ENCODE data around the gene MEPE. TPM values are rescaled to one million over a fixed set of nuclear protein-coding genes. Genes with fewer than 3 reads are reported as not detected.

Gene MEPE
- total and polyA plus RNA-seq, 3 experiments from 2014 or later, result not detected

- Mint-ChIP-seq H3K4me1 (no peaks in the 10 kb centered on the region), H3K27ac (no peak overlapping the region), H3K4me3 (no peak overlapping the region), H3K27me3 (peaks cover 5 to 7% of the 10 kb centered on the region in 2 donors), H3K9me3 (no peaks in the 10 kb centered on the region), H3K36me3 (no peaks in the 10 kb centered on the region)
- ChIA-PET CTCF (no interaction called here), POLR2A (no interaction called here)
- H3K4me3 ChIP-seq (ENCODE audit: low read length), result no peak overlapping the region
- no peak for DNase-seq
- H3K9me3 ChIP-seq (ENCODE audit: low read length), result no peaks in the 10 kb centered on the region
- no peaks in the 10 kb centered on the region for H3K4me1 ChIP-seq (ENCODE audit: insufficient read depth, low read length)
- no peak overlapping the region for H3K27ac ChIP-seq (ENCODE audit: low read depth, low read length)
- no peaks in the 10 kb centered on the region for H3K27me3 ChIP-seq (ENCODE audit: insufficient read depth, low read length, poor library complexity, severe bottlenecking)
- no peaks in the 10 kb centered on the region for H3K36me3 ChIP-seq (ENCODE audit: insufficient read depth, low read length)
Observed at GRCh38 chr4:87857789-87858188, 25.0 kb downstream of the MEPE start.

- no peaks in the 10 kb centered on the region for H3K36me3 ChIP-seq (ENCODE audit: insufficient read depth, low read length)
- peaks cover 2 to 18% of the 10 kb centered on the region in 2 donors for H3K27me3 Mint-ChIP-seq
- H3K27ac Mint-ChIP-seq, result no peak overlapping the region
- no peaks in the 10 kb centered on the region for H3K9me3 Mint-ChIP-seq
- no peak overlapping the region for H3K4me3 Mint-ChIP-seq
- no peaks in the 10 kb centered on the region for H3K36me3 Mint-ChIP-seq
- POLR2A ChIA-PET, result no interaction called here
- DNase-seq, result no peak
- CTCF ChIA-PET, result no interaction called here
- H3K9me3 ChIP-seq (ENCODE audit: low read length), result no peaks in the 10 kb centered on the region
- no peaks in the 10 kb centered on the region for H3K4me1 Mint-ChIP-seq
- no peaks in the 10 kb centered on the region for H3K27me3 ChIP-seq (ENCODE audit: insufficient read depth, low read length, poor library complexity, severe bottlenecking)
- H3K4me1 ChIP-seq (ENCODE audit: insufficient read depth, low read length), result no peaks in the 10 kb centered on the region
- no peak overlapping the region for H3K4me3 ChIP-seq (ENCODE audit: low read length)
- no peak overlapping the region for H3K27ac ChIP-seq (ENCODE audit: low read depth, low read length)
Observed at GRCh38 chr4:87862236-87862635, 29.5 kb downstream of the MEPE start.

GRCh38 chr4:87863486-87863885, 30.7 kb downstream of the MEPE start:
- DNase-seq, result no peak
- POLR2A ChIA-PET, result no interaction called here
- H3K27ac Mint-ChIP-seq, result no peak overlapping the region
- no peaks in the 10 kb centered on the region for H3K9me3 Mint-ChIP-seq
- Histone ChIP-seq H3K36me3 (ENCODE audit: insufficient read depth, low read length) (no peaks in the 10 kb centered on the region), H3K4me1 (ENCODE audit: insufficient read depth, low read length) (no peaks in the 10 kb centered on the region), H3K9me3 (ENCODE audit: low read length) (no peaks in the 10 kb centered on the region), H3K4me3 (ENCODE audit: low read length) (no peak overlapping the region), H3K27ac (ENCODE audit: low read depth, low read length) (no peak overlapping the region), H3K27me3 (ENCODE audit: insufficient read depth, low read length, poor library complexity, severe bottlenecking) (no peaks in the 10 kb centered on the region)
- no peaks in the 10 kb centered on the region for H3K4me1 Mint-ChIP-seq
- H3K27me3 Mint-ChIP-seq, result peaks cover 2 to 23% of the 10 kb centered on the region in 2 donors
- no peaks in the 10 kb centered on the region for H3K36me3 Mint-ChIP-seq
- H3K4me3 Mint-ChIP-seq, result no peak overlapping the region
- CTCF ChIA-PET, result no interaction called here

- Histone ChIP-seq H3K27ac (ENCODE audit: low read depth, low read length) (no peak overlapping the region), H3K36me3 (ENCODE audit: insufficient read depth, low read length) (no peaks in the 10 kb centered on the region), H3K9me3 (ENCODE audit: low read length) (no peaks in the 10 kb centered on the region), H3K4me1 (ENCODE audit: insufficient read depth, low read length) (no peaks in the 10 kb centered on the region), H3K27me3 (ENCODE audit: insufficient read depth, low read length, poor library complexity, severe bottlenecking) (no peaks in the 10 kb centered on the region), H3K4me3 (ENCODE audit: low read length) (no peak overlapping the region)
- peaks cover 1 to 18% of the 10 kb centered on the region in 2 donors for H3K27me3 Mint-ChIP-seq
- H3K4me3 Mint-ChIP-seq, result no peak overlapping the region
- ChIA-PET POLR2A (no interaction called here), CTCF (no interaction called here)
- no peak overlapping the region for H3K27ac Mint-ChIP-seq
- DNase-seq, result no peak
- no peaks in the 10 kb centered on the region for H3K9me3 Mint-ChIP-seq
- no peaks in the 10 kb centered on the region for H3K36me3 Mint-ChIP-seq
- no peaks in the 10 kb centered on the region for H3K4me1 Mint-ChIP-seq
Observed at GRCh38 chr4:87864321-87864720, 31.6 kb downstream of the MEPE start.

GRCh38 chr4:87865288-87865687, 32.5 kb downstream of the MEPE start:
- Mint-ChIP-seq H3K27me3 (peaks cover 1 to 23% of the 10 kb centered on the region in 2 donors), H3K4me3 (no peak overlapping the region), H3K4me1 (no peaks in the 10 kb centered on the region), H3K27ac (no peak overlapping the region), H3K36me3 (no peaks in the 10 kb centered on the region), H3K9me3 (no peaks in the 10 kb centered on the region)
- ChIA-PET CTCF (no interaction called here), POLR2A (no interaction called here)
- H3K27me3 ChIP-seq (ENCODE audit: insufficient read depth, low read length, poor library complexity, severe bottlenecking), result no peaks in the 10 kb centered on the region
- no peaks in the 10 kb centered on the region for H3K9me3 ChIP-seq (ENCODE audit: low read length)
- no peak overlapping the region for H3K4me3 ChIP-seq (ENCODE audit: low read length)
- H3K36me3 ChIP-seq (ENCODE audit: insufficient read depth, low read length), result no peaks in the 10 kb centered on the region
- H3K27ac ChIP-seq (ENCODE audit: low read depth, low read length), result no peak overlapping the region
- H3K4me1 ChIP-seq (ENCODE audit: insufficient read depth, low read length), result no peaks in the 10 kb centered on the region
- no peak for DNase-seq

GRCh38 chr4:87865960-87866598, 33.3 kb downstream of the MEPE start:
- no peaks in the 10 kb centered on the region for H3K27me3 ChIP-seq (ENCODE audit: insufficient read depth, low read length, poor library complexity, severe bottlenecking)
- no peak overlapping the region for H3K4me3 Mint-ChIP-seq
- H3K27ac ChIP-seq (ENCODE audit: low read depth, low read length), result no peak overlapping the region
- DNase-seq, result no peak
- no peak overlapping the region for H3K4me3 ChIP-seq (ENCODE audit: low read length)
- no peak overlapping the region for H3K27ac Mint-ChIP-seq
- H3K9me3 Mint-ChIP-seq, result no peaks in the 10 kb centered on the region
- CTCF ChIA-PET, result interaction anchor here (1.1 kb wide), 1 partner anchor 16 kb away, joined by 4 read pairs; no protein-coding TSS in a partner anchor
- H3K9me3 ChIP-seq (ENCODE audit: low read length), result no peaks in the 10 kb centered on the region
- POLR2A ChIA-PET, result no interaction called here
- no peaks in the 10 kb centered on the region for H3K36me3 Mint-ChIP-seq
- H3K4me1 ChIP-seq (ENCODE audit: insufficient read depth, low read length), result no peaks in the 10 kb centered on the region
- peaks cover 1 to 23% of the 10 kb centered on the region in 2 donors for H3K27me3 Mint-ChIP-seq
- no peaks in the 10 kb centered on the region for H3K4me1 Mint-ChIP-seq
- H3K36me3 ChIP-seq (ENCODE audit: insufficient read depth, low read length), result no peaks in the 10 kb centered on the region

GRCh38 chr4:87868522-87868921, 35.8 kb downstream of the MEPE start:
- Mint-ChIP-seq H3K4me1 (no peaks in the 10 kb centered on the region), H3K27me3 (peaks cover 1 to 29% of the 10 kb centered on the region in 2 donors), H3K4me3 (no peak overlapping the region), H3K9me3 (no peaks in the 10 kb centered on the region), H3K27ac (no peak overlapping the region), H3K36me3 (no peaks in the 10 kb centered on the region)
- ChIA-PET CTCF (no interaction called here), POLR2A (no interaction called here)
- no peaks in the 10 kb centered on the region for H3K4me1 ChIP-seq (ENCODE audit: insufficient read depth, low read length)
- H3K36me3 ChIP-seq (ENCODE audit: insufficient read depth, low read length), result no peaks in the 10 kb centered on the region
- DNase-seq, result no peak
- H3K9me3 ChIP-seq (ENCODE audit: low read length), result no peaks in the 10 kb centered on the region
- no peaks in the 10 kb centered on the region for H3K27me3 ChIP-seq (ENCODE audit: insufficient read depth, low read length, poor library complexity, severe bottlenecking)
- no peak overlapping the region for H3K27ac ChIP-seq (ENCODE audit: low read depth, low read length)
- no peak overlapping the region for H3K4me3 ChIP-seq (ENCODE audit: low read length)

- H3K4me1 Mint-ChIP-seq, result no peaks in the 10 kb centered on the region
- CTCF ChIA-PET, result no interaction called here
- H3K27me3 Mint-ChIP-seq, result peaks cover 0 to 29% of the 10 kb centered on the region in 2 donors
Observed at GRCh38 chr4:87872028-87872427, 39.3 kb downstream of the MEPE start.

GRCh38 chr4:87875191-87875590, 42.4 kb downstream of the MEPE start:
- Mint-ChIP-seq H3K4me1 (no peaks in the 10 kb centered on the region), H3K4me3 (no peak overlapping the region), H3K27me3 (peaks cover 1 to 20% of the 10 kb centered on the region in 2 donors), H3K9me3 (no peaks in the 10 kb centered on the region), H3K27ac (no peak overlapping the region), H3K36me3 (peaks cover 0 to 4% (median 0%) of the 10 kb centered on the region in 3 donors)
- H3K27me3 ChIP-seq (ENCODE audit: insufficient read depth, low read length, poor library complexity, severe bottlenecking), result no peaks in the 10 kb centered on the region
- no peaks in the 10 kb centered on the region for H3K36me3 ChIP-seq (ENCODE audit: insufficient read depth, low read length)
- H3K9me3 ChIP-seq (ENCODE audit: low read length), result no peaks in the 10 kb centered on the region
- ChIA-PET POLR2A (no interaction called here), CTCF (no interaction called here)
- H3K4me3 ChIP-seq (ENCODE audit: low read length), result no peak overlapping the region
- DNase-seq, result no peak
- no peak overlapping the region for H3K27ac ChIP-seq (ENCODE audit: low read depth, low read length)
- H3K4me1 ChIP-seq (ENCODE audit: insufficient read depth, low read length), result no peaks in the 10 kb centered on the region

More at GRCh38 chr4:87872028-87872427, 39.3 kb downstream of the MEPE start:
- DNase-seq, result no peak
- Mint-ChIP-seq H3K9me3 (no peaks in the 10 kb centered on the region), H3K27ac (no peak overlapping the region), H3K36me3 (no peaks in the 10 kb centered on the region), H3K4me3 (no peak overlapping the region)
- H3K27ac ChIP-seq (ENCODE audit: low read depth, low read length), result no peak overlapping the region
- no peaks in the 10 kb centered on the region for H3K4me1 ChIP-seq (ENCODE audit: insufficient read depth, low read length)
- no peaks in the 10 kb centered on the region for H3K9me3 ChIP-seq (ENCODE audit: low read length)
- H3K4me3 ChIP-seq (ENCODE audit: low read length), result no peak overlapping the region
- no peaks in the 10 kb centered on the region for H3K27me3 ChIP-seq (ENCODE audit: insufficient read depth, low read length, poor library complexity, severe bottlenecking)
- POLR2A ChIA-PET, result no interaction called here
- H3K36me3 ChIP-seq (ENCODE audit: insufficient read depth, low read length), result no peaks in the 10 kb centered on the region

Measured in CD8-positive, alpha-beta memory T cell (primary cell).